Measurements from ENCODE around the gene MICAL2. TPM values are rescaled to one million over a fixed set of nuclear protein-coding genes. Genes with fewer than 3 reads are reported as not detected.

MICAL2 gene
- total RNA-seq, 2 donors from 2014 or later, result 13.1 to 285 TPM

GRCh38 chr11:12258451-12258850 is 148.1 kb downstream of the MICAL2 start:
- WGBS, result 46% methylated on average over 3 of the region's 3 CpGs

GRCh38 chr11:12259956-12260355 is 149.6 kb downstream of the MICAL2 start:
- Histone ChIP-seq H3K36me3 (no peaks in the 10 kb centered on the region), H3K4me3 (no peak overlapping the region), H3K4me1 (replicated peaks) (peaks cover 3% of the 10 kb centered on the region), H3K27ac (no peak overlapping the region), H3K27me3 (replicated peaks; ENCODE audit: insufficient read depth) (no peaks in the 10 kb centered on the region), H3K9me3 (no peaks in the 10 kb centered on the region)
- intact Hi-C loops (cut with DNase I), result no loop called here
- no peak for DNase-seq (ENCODE audit: low spot score)
- TF ChIP-seq POLR2A (IDR thresholded peaks at IDR 0.05), result no peak
- TF ChIP-seq CTCF (IDR thresholded peaks at IDR 0.05), result no peak
- TF ChIP-seq POLR2AphosphoS5 (IDR thresholded peaks at IDR 0.05), result no peak
- WGBS, result 61% methylated on average over 7 of the region's 7 CpGs

More at GRCh38 chr11:12258451-12258850, 148.1 kb downstream of the MICAL2 start:
- Histone ChIP-seq H3K4me1 (replicated peaks) (peaks cover 3% of the 10 kb centered on the region), H3K27ac (no peak overlapping the region), H3K27me3 (replicated peaks; ENCODE audit: insufficient read depth) (no peaks in the 10 kb centered on the region), H3K36me3 (no peaks in the 10 kb centered on the region), H3K4me3 (no peak overlapping the region), H3K9me3 (no peaks in the 10 kb centered on the region)
- no peak for DNase-seq (ENCODE audit: low spot score)
- TF ChIP-seq POLR2AphosphoS5 (IDR thresholded peaks at IDR 0.05) (no peak), POLR2A (IDR thresholded peaks at IDR 0.05) (no peak), CTCF (IDR thresholded peaks at IDR 0.05) (no peak)
- intact Hi-C loops (cut with DNase I), result no loop called here

GRCh38 chr11:12260731-12261521 is 150.5 kb downstream of the MICAL2 start:
- 91% methylated on average over 8 of the region's 8 CpGs for WGBS
- DNase-seq (ENCODE audit: low spot score), result no peak
- no peak for TF ChIP-seq POLR2A (IDR thresholded peaks at IDR 0.05)
- no peak for TF ChIP-seq CTCF (IDR thresholded peaks at IDR 0.05)
- H3K4me1 ChIP-seq (replicated peaks), result peaks cover 3% of the 10 kb centered on the region
- H3K9me3 ChIP-seq, result no peaks in the 10 kb centered on the region
- no peak overlapping the region for H3K27ac ChIP-seq
- no peaks in the 10 kb centered on the region for H3K27me3 ChIP-seq (replicated peaks; ENCODE audit: insufficient read depth)
- no peaks in the 10 kb centered on the region for H3K36me3 ChIP-seq
- no peak overlapping the region for H3K4me3 ChIP-seq
- intact Hi-C loops (cut with DNase I), result no loop called here

GRCh38 chr11:12261551-12261950 is 151.2 kb downstream of the MICAL2 start:
- Histone ChIP-seq H3K27ac (no peak overlapping the region), H3K4me1 (replicated peaks) (peaks cover 3% of the 10 kb centered on the region), H3K36me3 (no peaks in the 10 kb centered on the region), H3K4me3 (no peak overlapping the region), H3K9me3 (no peaks in the 10 kb centered on the region), H3K27me3 (replicated peaks; ENCODE audit: insufficient read depth) (no peaks in the 10 kb centered on the region)
- WGBS, result 97% methylated on average over 5 of the region's 5 CpGs
- TF ChIP-seq POLR2A (IDR thresholded peaks at IDR 0.05) (no peak), CTCF (IDR thresholded peaks at IDR 0.05) (no peak), POLR2AphosphoS5 (IDR thresholded peaks at IDR 0.05) (no peak)
- DNase-seq (ENCODE audit: low spot score), result no peak
- intact Hi-C loops (cut with DNase I), result no loop called here

GRCh38 chr11:12263141-12263693 is 152.8 kb downstream of the MICAL2 start:
- intact Hi-C loops (cut with DNase I), result no loop called here
- WGBS, result 81% methylated on average over 11 of the region's 11 CpGs
- H3K27me3 ChIP-seq (replicated peaks; ENCODE audit: insufficient read depth), result no peaks in the 10 kb centered on the region
- H3K4me3 ChIP-seq, result no peak overlapping the region
- H3K27ac ChIP-seq, result no peak overlapping the region
- no peak for DNase-seq (ENCODE audit: low spot score)
- H3K4me1 ChIP-seq (replicated peaks), result peaks cover under 1% of the 10 kb centered on the region
- H3K9me3 ChIP-seq, result no peaks in the 10 kb centered on the region
- H3K36me3 ChIP-seq, result no peaks in the 10 kb centered on the region
- TF ChIP-seq CTCF (IDR thresholded peaks at IDR 0.05), result no peak
- TF ChIP-seq POLR2AphosphoS5 (IDR thresholded peaks at IDR 0.05), result no peak
- TF ChIP-seq POLR2A (IDR thresholded peaks at IDR 0.05), result no peak
